ENCODE data around the gene TIMM9.
A peak's percentile ranks its signal among the peaks of the same experiment; 100 is the strongest.
"Not testable (repeated sequence)": the region's sequence is repeated elsewhere in the genome, so short reads cannot be mapped to it uniquely, and the experiment has no call there.

TIMM9 gene

DNA sequence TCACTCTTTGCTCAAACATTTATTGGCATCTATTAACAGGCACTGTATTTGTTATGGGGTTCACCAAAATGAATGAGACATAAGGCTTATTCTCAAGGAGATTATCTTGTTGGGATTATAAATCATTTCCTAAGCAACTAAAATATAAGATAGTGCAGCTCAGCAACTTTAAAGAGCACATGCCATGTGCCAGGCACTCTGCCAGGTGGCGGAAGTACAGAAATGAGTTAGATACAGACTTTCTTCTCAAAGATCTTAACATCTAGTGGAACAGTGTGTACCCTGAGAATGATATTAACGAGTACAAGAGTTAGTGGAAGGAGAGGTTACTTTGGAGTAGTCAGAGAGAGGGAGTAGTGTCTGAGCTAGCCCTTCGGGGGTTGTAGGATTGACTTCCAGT lies 60.0 kb downstream of the TIMM9 start:
- no peak overlapping the region for H3K27ac ChIP-seq
- TF ChIP-seq CTCF (conservative IDR thresholded peaks at IDR 0.05): no peak

DNA sequence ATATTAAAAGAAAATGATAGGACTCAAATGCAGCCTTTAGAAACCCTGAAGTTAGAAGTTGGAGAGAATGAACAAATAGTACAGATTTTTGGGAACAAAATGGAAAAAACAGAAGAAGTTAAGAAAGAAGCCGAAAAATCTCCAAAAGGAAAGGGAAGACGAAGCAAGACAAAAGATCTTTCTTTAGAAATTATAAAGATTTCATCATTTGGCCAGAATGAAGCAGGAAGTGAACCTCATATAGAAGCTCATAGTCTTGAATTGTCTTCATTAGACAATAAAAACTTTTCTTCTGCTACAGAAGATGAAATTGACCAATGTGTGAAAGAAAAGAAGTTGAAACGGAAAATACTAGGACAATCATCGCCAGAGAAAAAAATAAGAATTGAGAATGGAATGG lies 63.0 kb downstream of the TIMM9 start:
- H3K27ac ChIP-seq: no peak overlapping the region
- no peak for TF ChIP-seq CTCF (conservative IDR thresholded peaks at IDR 0.05)

DNA sequence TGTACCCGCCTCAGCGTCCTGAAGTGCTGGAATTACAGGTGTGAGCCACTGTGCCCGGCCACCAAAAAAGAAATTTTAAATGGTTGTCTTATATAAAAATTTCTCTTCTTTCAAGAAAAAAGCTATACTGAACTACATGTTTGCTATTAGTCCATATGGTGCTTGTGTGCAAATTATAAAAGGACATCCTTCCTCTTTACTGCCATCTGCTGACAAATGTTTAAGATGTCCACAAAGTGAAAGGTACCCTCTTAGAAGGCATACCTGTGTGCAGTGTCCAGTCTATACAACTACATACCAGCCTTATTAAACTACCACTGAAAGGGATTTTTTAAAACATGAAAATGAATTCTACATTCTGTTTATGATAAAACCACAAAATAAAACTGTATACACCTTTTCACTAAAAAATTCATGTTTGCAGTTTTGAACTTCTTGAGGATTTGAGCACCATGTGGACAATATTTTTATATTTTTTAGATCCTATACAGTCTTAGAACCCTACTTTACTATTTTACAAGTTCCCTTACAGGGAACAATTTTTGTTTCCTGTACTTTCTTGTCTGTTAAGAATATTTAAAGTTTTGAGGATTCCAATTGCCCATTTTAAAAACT lies 64.4 kb downstream of the TIMM9 start:
- H3K27ac ChIP-seq: no peak overlapping the region
- TF ChIP-seq CTCF (conservative IDR thresholded peaks at IDR 0.05): peak; percentile 67

DNA sequence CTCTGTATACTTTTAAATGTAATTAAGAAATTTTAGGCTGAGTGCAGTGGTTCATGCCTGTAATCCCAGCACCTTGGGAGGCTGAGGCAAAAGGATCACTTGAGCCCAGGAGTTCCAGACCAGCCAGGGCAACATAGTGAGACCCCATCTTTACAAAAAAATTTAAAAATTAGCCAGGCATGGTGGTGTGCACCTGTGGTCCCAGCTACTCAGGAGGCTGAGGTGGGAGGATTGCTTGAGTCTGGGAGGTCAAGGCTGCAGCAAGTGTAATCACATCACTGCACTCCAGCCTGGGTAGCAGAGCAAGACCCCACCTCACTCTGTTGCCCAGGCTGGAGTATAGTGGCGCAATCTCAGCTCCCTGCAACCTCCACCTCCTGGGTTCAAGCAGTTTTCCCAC lies 65.1 kb downstream of the TIMM9 start:
- H3K27ac ChIP-seq: not testable (repeated sequence)

Measured in VCaP (cell line).